HEK293T (cell line): ENCODE measurements around the gene INAVA.

ENCODE experiments used
- BHLHE40 ChIP-seq: fragments of 450-650 bp; IDR thresholded peaks from 2 replicates; pipeline ENCODE4 v1.6.1; 2016; ENCODE audit warnings: mild to moderate bottlenecking, moderate library complexity, borderline replicate concordance
- CTBP1 ChIP-seq: fragments of 450-650 bp; IDR thresholded peaks from 2 replicates; pipeline ENCODE4 v1.6.1; 2016; ENCODE audit warnings: borderline replicate concordance
- ELF4 ChIP-seq: fragments of 450-650 bp; IDR thresholded peaks from 2 replicates; pipeline ENCODE4 v1.6.1; 2017; ENCODE audit warnings: antibody characterized with exemption
- FOXA1 ChIP-seq: fragments of 450-650 bp; IDR thresholded peaks from 2 replicates; pipeline ENCODE4 v1.6.1; 2016; ENCODE audit warnings: mild to moderate bottlenecking
- FOXK2 ChIP-seq: fragments of 450-650 bp; IDR thresholded peaks from 2 replicates; pipeline ENCODE4 v1.6.1; 2016; ENCODE audit warnings: mild to moderate bottlenecking
- FOXM1 ChIP-seq: fragments of 450-650 bp; IDR thresholded peaks from 2 replicates; pipeline ENCODE4 v1.6.1; 2017; ENCODE audit warnings: mild to moderate bottlenecking, borderline replicate concordance
- HDGF ChIP-seq: fragments of 450-650 bp; IDR thresholded peaks from 2 replicates; pipeline ENCODE4 v1.6.1; 2017; ENCODE audit warnings: antibody characterized with exemption, borderline replicate concordance
- L3MBTL2 ChIP-seq: fragments of 450-650 bp; conservative IDR thresholded peaks from 2 replicates; pipeline ENCODE4 v1.6.1; 2016; ENCODE audit warnings: mild to moderate bottlenecking
- SP1 ChIP-seq: fragments of 450-650 bp; IDR thresholded peaks from 2 replicates; pipeline ENCODE4 v1.6.1; 2017
- SUZ12 ChIP-seq: fragments of 450-650 bp; IDR thresholded peaks from 2 replicates; pipeline ENCODE4 v1.6.1; 2016; ENCODE audit warnings: mild to moderate bottlenecking
- ZNF384 ChIP-seq: fragments of 450-650 bp; IDR thresholded peaks from 2 replicates; pipeline ENCODE4 v1.6.1; 2016
- TF ChIP-seq, protein P1 (sequence below): fragments of 450-650 bp; IDR thresholded peaks from 2 replicates; pipeline ENCODE4 v1.6.1; 2016

DNA sequence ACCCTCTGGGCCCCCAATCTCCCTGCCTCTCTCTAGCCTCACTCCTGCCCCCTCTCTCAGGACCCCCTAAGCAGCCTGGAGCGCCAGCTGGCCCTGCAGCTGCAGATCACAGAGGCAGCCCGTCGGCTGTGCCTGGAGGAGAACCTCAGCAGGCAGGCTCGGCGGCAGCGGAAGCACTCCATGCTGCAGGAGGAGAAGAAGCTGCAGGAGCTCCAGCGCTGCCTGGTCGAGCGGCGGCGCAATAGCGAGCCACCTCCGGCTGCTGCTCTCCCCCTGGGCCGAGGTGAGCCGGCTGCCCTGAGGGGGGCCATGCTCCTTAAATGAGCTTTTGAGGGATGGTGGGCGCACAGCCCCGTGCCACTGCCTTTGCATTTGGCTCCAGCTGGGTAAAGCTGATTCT is 6.2 kb downstream of the INAVA start:
- TF ChIP-seq FOXK2 = no peak
- no peak for TF ChIP-seq SP1
- TF ChIP-seq FOXA1 = no peak
- TF ChIP-seq L3MBTL2 = no peak
- TF ChIP-seq, protein P1, sequence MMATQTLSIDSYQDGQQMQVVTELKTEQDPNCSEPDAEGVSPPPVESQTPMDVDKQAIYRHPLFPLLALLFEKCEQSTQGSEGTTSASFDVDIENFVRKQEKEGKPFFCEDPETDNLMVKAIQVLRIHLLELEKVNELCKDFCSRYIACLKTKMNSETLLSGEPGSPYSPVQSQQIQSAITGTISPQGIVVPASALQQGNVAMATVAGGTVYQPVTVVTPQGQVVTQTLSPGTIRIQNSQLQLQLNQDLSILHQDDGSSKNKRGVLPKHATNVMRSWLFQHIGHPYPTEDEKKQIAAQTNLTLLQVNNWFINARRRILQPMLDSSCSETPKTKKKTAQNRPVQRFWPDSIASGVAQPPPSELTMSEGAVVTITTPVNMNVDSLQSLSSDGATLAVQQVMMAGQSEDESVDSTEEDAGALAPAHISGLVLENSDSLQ = no peak
- no peak for TF ChIP-seq HDGF
- no peak for TF ChIP-seq FOXM1
- TF ChIP-seq BHLHE40 = no peak
- TF ChIP-seq CTBP1 = no peak
- no peak for TF ChIP-seq ZNF384
- no peak for TF ChIP-seq ELF4
- no peak for TF ChIP-seq SUZ12
